CD4-positive, alpha-beta T cell (primary cell): ENCODE measurements around the gene DMXL2. TPM values are rescaled to one million over a fixed set of nuclear protein-coding genes. Genes with fewer than 3 reads are reported as not detected.

Experiments
- ATAC-seq: fragments of 200-7000 bp; cut with Tn5 transposase; one replicate; pipeline ENCODE4 v1.10.0; 2022; ENCODE audit warnings: mild to moderate bottlenecking; ENCODE audit not compliant: poor library complexity
- CTCF ChIA-PET: fragments of 350-600 bp; sonication (Branson Sonifier 250); formaldehyde crosslinking; loops from one replicate; lab custom pipeline; 2021; ENCODE audit warnings: antibody characterized with exemption, inconsistent platforms; lab: Charles Lee
- POLR2A ChIA-PET: fragments of 350-600 bp; sonication (Branson Sonifier 250); formaldehyde crosslinking; loops from one replicate; lab custom pipeline; 2021; ENCODE audit warnings: antibody characterized with exemption, inconsistent platforms; lab: Charles Lee
- DNase-seq, 14 experiments: peaks; one replicate each; pipeline ENCODE4 v3.0.0-alpha.2; 2013 to 2020; ENCODE audit warnings: mixed read lengths in 2 of 14
- H3K27ac ChIP-seq, 2 donors: one replicate each; pipeline versions ENCODE4 v1.5.1 to v1.7.0; 2013; ENCODE audit warnings: low read length in 2 of 2, low read depth in 1 of 2, mild to moderate bottlenecking in 1 of 2
- H3K27me3 ChIP-seq, 2 experiments: 1 replicate in 1 of 2; 2 replicates in 1 of 2; pipeline versions ENCODE4 v1.6.1 to v1.7.0; 2013; ENCODE audit warnings: low read length in 2 of 2, control low read depth in 1 of 2, mild to moderate bottlenecking in 1 of 2, moderate library complexity in 1 of 2; ENCODE audit not compliant: insufficient read depth in 2 of 2, control insufficient read depth in 1 of 2
- H3K36me3 ChIP-seq: one replicate; pipeline ENCODE4 v1.6.1; 2013; ENCODE audit warnings: low read length, control low read depth; ENCODE audit not compliant: insufficient read depth
- H3K4me1 ChIP-seq: one replicate; pipeline ENCODE4 v1.6.1; 2013; ENCODE audit warnings: low read length, control low read depth; ENCODE audit not compliant: insufficient read depth
- H3K4me3 ChIP-seq: one replicate; pipeline ENCODE4 v1.5.1; 2013; ENCODE audit warnings: mild to moderate bottlenecking, low read length, moderate library complexity
- H3K9me3 ChIP-seq, 2 experiments: 1 replicate in 1 of 2; 2 replicates in 1 of 2; pipeline versions ENCODE4 v1.6.1 to v1.7.0; 2013; ENCODE audit warnings: low read length in 2 of 2, mild to moderate bottlenecking in 2 of 2, control low read depth in 1 of 2, moderate library complexity in 1 of 2; ENCODE audit not compliant: control insufficient read depth in 1 of 2, insufficient read depth in 1 of 2
- H3K27ac Mint-ChIP-seq: one replicate; pipeline ENCODE4 v1.8.0; 2020; ENCODE audit warnings: mixed read lengths
- H3K27me3 Mint-ChIP-seq: one replicate; pipeline ENCODE4 v1.8.0; 2021; ENCODE audit warnings: mixed read lengths
- H3K36me3 Mint-ChIP-seq: one replicate; pipeline ENCODE4 v1.8.0; 2021; ENCODE audit warnings: low read depth, mixed read lengths
- H3K4me1 Mint-ChIP-seq: one replicate; pipeline ENCODE4 v1.8.0; 2021; ENCODE audit warnings: low read depth, mixed read lengths
- H3K4me3 Mint-ChIP-seq: one replicate; pipeline ENCODE4 v1.8.0; 2020; ENCODE audit warnings: mild to moderate bottlenecking, mixed read lengths
- H3K9me3 Mint-ChIP-seq: one replicate; pipeline ENCODE4 v1.8.0; 2020; ENCODE audit warnings: mixed read lengths
- CTCF ChIP-seq: fragments of 200-600 bp; IDR thresholded peaks from one replicate; pipeline ENCODE4 v1.8.0; 2022; ENCODE audit warnings: antibody characterized with exemption, mild to moderate bottlenecking
- intact Hi-C, 2 experiments: fragments of 100-400 bp; cut with DNase I in 1 of 2; cut with micrococcal nuclease in 1 of 2; formaldehyde crosslinking; loops; one replicate each; pipeline versions ENCODE4 v1.15.1 to v1.9.0; 2023 to 2025; cut with DNase I, micrococcal nuclease
- total RNA-seq, 174 experiments: library from RNA in 2 of 174; stranded (reverse) in 2 of 174; gene quantifications; one replicate each; pipeline ENCODE4 v1.2.3 and lab custom pipeline; 2021 to 2026

DMXL2 gene
- total RNA-seq, 2 experiments from 2014 or later, result 4.7 to 5.5 TPM

GRCh38 chr15:51621155-51621765 lies 1.3 kb downstream of the DMXL2 start:
- no peaks in the 10 kb centered on the region for H3K36me3 Mint-ChIP-seq
- H3K4me3 Mint-ChIP-seq, result peak overlapping the region; percentile 92
- Histone ChIP-seq H3K36me3 (no peaks in the 10 kb centered on the region), H3K27ac (no peak overlapping the region), H3K4me3 (peak overlapping the region; percentile 76), H3K4me1 (peaks cover 7% of the 10 kb centered on the region), H3K27me3 (no peaks in the 10 kb centered on the region), H3K9me3 (peaks cover 0 to 4% of the 10 kb centered on the region in 2 experiments)
- TF ChIP-seq CTCF, result no peak
- ChIA-PET CTCF (no interaction called here), POLR2A (interaction anchor here (2.4 kb wide), 1 partner anchor 116 kb away, joined by 10 read pairs; the partner anchor contains the start of gene LYSMD2)
- no peak overlapping the region for H3K27ac Mint-ChIP-seq
- intact Hi-C loops, result no loop called here
- DNase-seq (no peak), ATAC-seq (no peak)
- peaks cover 15% of the 10 kb centered on the region for H3K4me1 Mint-ChIP-seq
- no peaks in the 10 kb centered on the region for H3K9me3 Mint-ChIP-seq
- peaks cover 6% of the 10 kb centered on the region for H3K27me3 Mint-ChIP-seq

- H3K36me3 ChIP-seq, result no peaks in the 10 kb centered on the region
- POLR2A ChIA-PET, result no interaction called here
- ATAC-seq (no peak), DNase-seq (peak in 2 of 14 experiments; percentile 11 to 14)
- CTCF ChIA-PET, result no interaction called here
- Mint-ChIP-seq H3K27ac (no peak overlapping the region), H3K9me3 (no peaks in the 10 kb centered on the region), H3K27me3 (peaks cover 6% of the 10 kb centered on the region), H3K4me1 (peaks cover 15% of the 10 kb centered on the region), H3K4me3 (peak overlapping the region; percentile 61), H3K36me3 (no peaks in the 10 kb centered on the region)
- no peak for TF ChIP-seq CTCF
- H3K27me3 ChIP-seq, result no peaks in the 10 kb centered on the region
- no peak overlapping the region for H3K27ac ChIP-seq
- no peak overlapping the region for H3K4me3 ChIP-seq
- intact Hi-C loops, result no loop called here
- H3K4me1 ChIP-seq, result peaks cover 7% of the 10 kb centered on the region
- H3K9me3 ChIP-seq, result peaks cover 0 to 4% of the 10 kb centered on the region in 2 experiments
These were observed 1.9 kb downstream of the DMXL2 start for GRCh38 chr15:51620641-51621040.

- H3K27ac Mint-ChIP-seq, result no peak overlapping the region
- Histone ChIP-seq H3K27ac (no peak overlapping the region), H3K36me3 (no peaks in the 10 kb centered on the region), H3K9me3 (peaks cover 0 to 4% of the 10 kb centered on the region in 2 experiments), H3K4me3 (no peak overlapping the region), H3K4me1 (peaks cover 7% of the 10 kb centered on the region), H3K27me3 (no peaks in the 10 kb centered on the region)
- DNase-seq, result no peak
- ChIA-PET POLR2A (no interaction called here), CTCF (interaction anchor here (0.9 kb wide), 1 partner anchor 30 kb away, joined by 3 read pairs; no protein-coding TSS in a partner anchor)
- intact Hi-C loops, result no loop called here
- TF ChIP-seq CTCF, result no peak
- no peaks in the 10 kb centered on the region for H3K9me3 Mint-ChIP-seq
- H3K4me3 Mint-ChIP-seq, result no peak overlapping the region
- no peaks in the 10 kb centered on the region for H3K36me3 Mint-ChIP-seq
- H3K27me3 Mint-ChIP-seq, result peaks cover 6% of the 10 kb centered on the region
- ATAC-seq, result no peak
- H3K4me1 Mint-ChIP-seq, result peaks cover 15% of the 10 kb centered on the region
These were observed 2.4 kb downstream of the DMXL2 start for GRCh38 chr15:51620122-51620521.
